K562 (cell line): Measurements from ENCODE around the gene AZU1. TPM values are rescaled to one million over a fixed set of nuclear protein-coding genes. Genes with fewer than 3 reads are reported as not detected.

Experiments used
- CCAR2 ChIP-seq: fragments of 200-400 bp; formaldehyde crosslinking; IDR thresholded peaks from 2 replicates; pipeline ENCODE4 v1.6.1; 2017; ENCODE audit warnings: mild to moderate bottlenecking, low read depth, low read length
- FOXJ3 ChIP-seq: sonication (generic); formaldehyde crosslinking; IDR thresholded peaks from 2 replicates; pipeline ENCODE4 v1.4.0; 2020; ENCODE audit warnings: mild to moderate bottlenecking, missing genetic modification reagents
- HMG20B ChIP-seq: fragments of 250-450 bp; sonication (Bioruptor Pico); IDR thresholded peaks from 2 replicates; pipeline ENCODE4 v1.5.0; 2021; ENCODE audit warnings: mild to moderate bottlenecking
- ILK ChIP-seq: fragments of 450-650 bp; IDR thresholded peaks from 2 replicates; pipeline ENCODE4 v1.6.1; 2016; ENCODE audit warnings: missing genetic modification characterization, low read depth, mild to moderate bottlenecking, missing compliant biosample characterization, moderate library complexity, borderline replicate concordance
- NR2C2 ChIP-seq, 2 experiments: fragments of 200-800 bp in 1 of 2; sonication (Bioruptor generic) in 1 of 2; sonication (generic) in 1 of 2; formaldehyde crosslinking in 1 of 2; IDR thresholded peaks; 2 replicates each; pipeline versions ENCODE4 v1.6.1 to v1.8.0; 2016 to 2022; ENCODE audit warnings: mild to moderate bottlenecking in 1 of 2, missing compliant biosample characterization in 1 of 2, missing genetic modification characterization in 1 of 2, missing genetic modification reagents in 1 of 2
- PTRF ChIP-seq: fragments of 450-650 bp; IDR thresholded peaks from 2 replicates; pipeline ENCODE4 v1.6.1; 2016; ENCODE audit warnings: mild to moderate bottlenecking, missing genetic modification characterization, missing compliant biosample characterization
- TBP ChIP-seq: optimal IDR thresholded peaks from 2 replicates; pipeline ENCODE3; 2011; ENCODE audit warnings: low read depth, low read length, improper control_type of control experiment
- ZNF584 ChIP-seq: fragments of 200-800 bp; sonication (Bioruptor generic); IDR thresholded peaks from 2 replicates; pipeline ENCODE4 v1.6.1; 2016; ENCODE audit warnings: low read depth, mild to moderate bottlenecking, missing genetic modification characterization, missing compliant biosample characterization
- polyA plus RNA-seq, 8 experiments: library from polyadenylated mRNA; depleted of rRNA in 4 of 8; stranded (reverse) in 5 of 8; unstranded in 3 of 8; fragments of >200 nt; fragmentation: Nextera tagmentation in 2 of 8; fragmentation: Illumina TruSeq in 1 of 8; extraction: Ambion mirVana in 2 of 8; extraction: Trizol in 1 of 8; gene quantifications; 2 replicates each; pipeline versions ENCODE4 v1.2.1 to v1.2.3, GENCODE V29; 2011 to 2014; ENCODE audit warnings: inconsistent platforms in 1 of 8, missing spikeins in 1 of 8
- total RNA-seq, 7 experiments: library from RNA; depleted of rRNA in 6 of 7; stranded (reverse); fragments of >200 nt in 6 of 7; fragmentation: Illumina TruSeq in 2 of 7; extraction: Trizol in 2 of 7; gene quantifications; 2 replicates each; pipeline versions ENCODE4 v1.2.1 to v1.2.3, GENCODE V29; 2011 to 2021; ENCODE audit warnings: low replicate concordance in 1 of 7
- TF ChIP-seq, protein P1 (sequence below): conservative IDR thresholded peaks from 2 replicates; pipeline ENCODE4 v1.6.1; 2011; ENCODE audit warnings: low read depth, mild to moderate bottlenecking, low read length; ENCODE audit not compliant: control insufficient read depth
- TF ChIP-seq, protein P2 (sequence below): sonication (generic); formaldehyde crosslinking; IDR thresholded peaks from 2 replicates; pipeline ENCODE4 v1.8.1; 2023; ENCODE audit warnings: missing genetic modification reagents, mild to moderate bottlenecking, borderline replicate concordance
- TF ChIP-seq, protein P3 (sequence below): sonication (generic); formaldehyde crosslinking; IDR thresholded peaks from 2 replicates; pipeline ENCODE4 v1.8.1; 2023; ENCODE audit warnings: mild to moderate bottlenecking, missing genetic modification reagents, moderate library complexity
- TF ChIP-seq, protein P4 (sequence below): sonication (generic); formaldehyde crosslinking; IDR thresholded peaks from 2 replicates; pipeline ENCODE4 v1.5.0; 2020; ENCODE audit warnings: missing genetic modification reagents
- TF ChIP-seq, protein P5 (sequence below), 3 experiments: IDR thresholded peaks in 2 of 3; conservative IDR thresholded peaks in 1 of 3; 2 replicates each; pipeline ENCODE4 v1.5.1; 2011 to 2012; ENCODE audit warnings: low read length in 3 of 3, mild to moderate bottlenecking in 3 of 3, control low read depth in 2 of 3, improper control_type of control experiment in 1 of 3, inconsistent platforms in 1 of 3, low read depth in 1 of 3, mixed read lengths in 1 of 3, moderate library complexity in 1 of 3; ENCODE audit not compliant: insufficient read depth in 2 of 3
- TF ChIP-seq, protein P6 (sequence below), 2 experiments: IDR thresholded peaks; 2 replicates each; pipeline ENCODE4 v1.6.1; 2011; ENCODE audit warnings: borderline replicate concordance in 1 of 2, control low read depth in 1 of 2, low read depth in 1 of 2, low read length in 1 of 2, mild to moderate bottlenecking in 1 of 2, mixed read lengths in 1 of 2, moderate library complexity in 1 of 2; ENCODE audit not compliant: insufficient read depth in 1 of 2, insufficient read length in 1 of 2, poor library complexity in 1 of 2, severe bottlenecking in 1 of 2; ENCODE audit errors: extremely low read depth in 1 of 2

AZU1 gene
- total and polyA plus RNA-seq, 9 of the 15 experiments (the other 6 are each of a cell fraction or from before 2014, with no cell fraction given): 0.29 to 1.9 (median 0.59) TPM; not detected in 3

DNA sequence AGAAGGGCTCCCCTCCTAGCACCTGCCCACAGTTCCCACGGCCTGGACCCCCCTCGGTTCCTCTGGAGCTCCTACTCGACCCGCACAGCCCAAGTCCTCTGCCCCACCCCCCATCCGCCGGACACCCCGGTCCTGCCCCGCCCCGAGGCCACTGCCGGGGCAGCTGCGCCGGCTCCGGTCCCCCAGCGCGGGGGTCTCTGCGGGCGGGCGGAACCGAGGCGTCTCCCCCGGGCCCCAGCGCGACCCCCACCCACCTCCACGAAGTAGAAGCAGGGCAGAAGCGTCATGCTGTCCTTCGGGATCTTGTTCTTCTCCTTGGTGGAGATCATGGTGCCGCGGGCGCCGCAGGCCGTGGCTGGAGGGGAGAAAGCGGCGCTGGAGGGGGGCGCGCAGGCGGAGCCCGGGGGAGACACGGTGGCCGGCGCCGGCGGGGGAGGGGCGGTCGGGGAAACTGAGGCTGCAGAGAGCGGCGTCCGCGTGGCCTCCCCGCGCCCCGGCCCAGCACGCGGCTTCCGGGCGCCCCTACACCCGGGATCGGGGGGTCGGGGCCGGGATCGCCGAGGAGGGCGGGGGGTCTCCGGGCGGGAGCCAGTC, 6.3 kb upstream of the AZU1 start (continued):
- TF ChIP-seq, protein P1, sequence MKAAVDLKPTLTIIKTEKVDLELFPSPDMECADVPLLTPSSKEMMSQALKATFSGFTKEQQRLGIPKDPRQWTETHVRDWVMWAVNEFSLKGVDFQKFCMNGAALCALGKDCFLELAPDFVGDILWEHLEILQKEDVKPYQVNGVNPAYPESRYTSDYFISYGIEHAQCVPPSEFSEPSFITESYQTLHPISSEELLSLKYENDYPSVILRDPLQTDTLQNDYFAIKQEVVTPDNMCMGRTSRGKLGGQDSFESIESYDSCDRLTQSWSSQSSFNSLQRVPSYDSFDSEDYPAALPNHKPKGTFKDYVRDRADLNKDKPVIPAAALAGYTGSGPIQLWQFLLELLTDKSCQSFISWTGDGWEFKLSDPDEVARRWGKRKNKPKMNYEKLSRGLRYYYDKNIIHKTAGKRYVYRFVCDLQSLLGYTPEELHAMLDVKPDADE: no peak
- TF ChIP-seq, protein P2, sequence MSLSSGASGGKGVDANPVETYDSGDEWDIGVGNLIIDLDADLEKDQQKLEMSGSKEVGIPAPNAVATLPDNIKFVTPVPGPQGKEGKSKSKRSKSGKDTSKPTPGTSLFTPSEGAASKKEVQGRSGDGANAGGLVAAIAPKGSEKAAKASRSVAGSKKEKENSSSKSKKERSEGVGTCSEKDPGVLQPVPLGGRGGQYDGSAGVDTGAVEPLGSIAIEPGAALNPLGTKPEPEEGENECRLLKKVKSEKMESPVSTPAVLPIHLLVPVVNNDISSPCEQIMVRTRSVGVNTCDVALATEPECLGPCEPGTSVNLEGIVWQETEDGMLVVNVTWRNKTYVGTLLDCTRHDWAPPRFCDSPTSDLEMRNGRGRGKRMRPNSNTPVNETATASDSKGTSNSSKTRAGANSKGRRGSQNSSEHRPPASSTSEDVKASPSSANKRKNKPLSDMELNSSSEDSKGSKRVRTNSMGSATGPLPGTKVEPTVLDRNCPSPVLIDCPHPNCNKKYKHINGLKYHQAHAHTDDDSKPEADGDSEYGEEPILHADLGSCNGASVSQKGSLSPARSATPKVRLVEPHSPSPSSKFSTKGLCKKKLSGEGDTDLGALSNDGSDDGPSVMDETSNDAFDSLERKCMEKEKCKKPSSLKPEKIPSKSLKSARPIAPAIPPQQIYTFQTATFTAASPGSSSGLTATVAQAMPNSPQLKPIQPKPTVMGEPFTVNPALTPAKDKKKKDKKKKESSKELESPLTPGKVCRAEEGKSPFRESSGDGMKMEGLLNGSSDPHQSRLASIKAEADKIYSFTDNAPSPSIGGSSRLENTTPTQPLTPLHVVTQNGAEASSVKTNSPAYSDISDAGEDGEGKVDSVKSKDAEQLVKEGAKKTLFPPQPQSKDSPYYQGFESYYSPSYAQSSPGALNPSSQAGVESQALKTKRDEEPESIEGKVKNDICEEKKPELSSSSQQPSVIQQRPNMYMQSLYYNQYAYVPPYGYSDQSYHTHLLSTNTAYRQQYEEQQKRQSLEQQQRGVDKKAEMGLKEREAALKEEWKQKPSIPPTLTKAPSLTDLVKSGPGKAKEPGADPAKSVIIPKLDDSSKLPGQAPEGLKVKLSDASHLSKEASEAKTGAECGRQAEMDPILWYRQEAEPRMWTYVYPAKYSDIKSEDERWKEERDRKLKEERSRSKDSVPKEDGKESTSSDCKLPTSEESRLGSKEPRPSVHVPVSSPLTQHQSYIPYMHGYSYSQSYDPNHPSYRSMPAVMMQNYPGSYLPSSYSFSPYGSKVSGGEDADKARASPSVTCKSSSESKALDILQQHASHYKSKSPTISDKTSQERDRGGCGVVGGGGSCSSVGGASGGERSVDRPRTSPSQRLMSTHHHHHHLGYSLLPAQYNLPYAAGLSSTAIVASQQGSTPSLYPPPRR (CRISPR knock-in tag): no peak
- TF ChIP-seq, protein P3, sequence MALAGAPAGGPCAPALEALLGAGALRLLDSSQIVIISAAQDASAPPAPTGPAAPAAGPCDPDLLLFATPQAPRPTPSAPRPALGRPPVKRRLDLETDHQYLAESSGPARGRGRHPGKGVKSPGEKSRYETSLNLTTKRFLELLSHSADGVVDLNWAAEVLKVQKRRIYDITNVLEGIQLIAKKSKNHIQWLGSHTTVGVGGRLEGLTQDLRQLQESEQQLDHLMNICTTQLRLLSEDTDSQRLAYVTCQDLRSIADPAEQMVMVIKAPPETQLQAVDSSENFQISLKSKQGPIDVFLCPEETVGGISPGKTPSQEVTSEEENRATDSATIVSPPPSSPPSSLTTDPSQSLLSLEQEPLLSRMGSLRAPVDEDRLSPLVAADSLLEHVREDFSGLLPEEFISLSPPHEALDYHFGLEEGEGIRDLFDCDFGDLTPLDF (CRISPR knock-in tag): no peak
- TF ChIP-seq PTRF (tag): no peak
- no peak for TF ChIP-seq ZNF584 (CRISPR knock-in tag)
- TF ChIP-seq NR2C2 (CRISPR knock-in tag; IDR thresholded peaks at IDR 0.05): no peak
- TF ChIP-seq NR2C2 (tag; IDR thresholded peaks at IDR 0.05): no peak
- TF ChIP-seq, protein P4, sequence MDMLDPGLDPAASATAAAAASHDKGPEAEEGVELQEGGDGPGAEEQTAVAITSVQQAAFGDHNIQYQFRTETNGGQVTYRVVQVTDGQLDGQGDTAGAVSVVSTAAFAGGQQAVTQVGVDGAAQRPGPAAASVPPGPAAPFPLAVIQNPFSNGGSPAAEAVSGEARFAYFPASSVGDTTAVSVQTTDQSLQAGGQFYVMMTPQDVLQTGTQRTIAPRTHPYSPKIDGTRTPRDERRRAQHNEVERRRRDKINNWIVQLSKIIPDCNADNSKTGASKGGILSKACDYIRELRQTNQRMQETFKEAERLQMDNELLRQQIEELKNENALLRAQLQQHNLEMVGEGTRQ (CRISPR knock-in tag): no peak
- TF ChIP-seq, protein P5, sequence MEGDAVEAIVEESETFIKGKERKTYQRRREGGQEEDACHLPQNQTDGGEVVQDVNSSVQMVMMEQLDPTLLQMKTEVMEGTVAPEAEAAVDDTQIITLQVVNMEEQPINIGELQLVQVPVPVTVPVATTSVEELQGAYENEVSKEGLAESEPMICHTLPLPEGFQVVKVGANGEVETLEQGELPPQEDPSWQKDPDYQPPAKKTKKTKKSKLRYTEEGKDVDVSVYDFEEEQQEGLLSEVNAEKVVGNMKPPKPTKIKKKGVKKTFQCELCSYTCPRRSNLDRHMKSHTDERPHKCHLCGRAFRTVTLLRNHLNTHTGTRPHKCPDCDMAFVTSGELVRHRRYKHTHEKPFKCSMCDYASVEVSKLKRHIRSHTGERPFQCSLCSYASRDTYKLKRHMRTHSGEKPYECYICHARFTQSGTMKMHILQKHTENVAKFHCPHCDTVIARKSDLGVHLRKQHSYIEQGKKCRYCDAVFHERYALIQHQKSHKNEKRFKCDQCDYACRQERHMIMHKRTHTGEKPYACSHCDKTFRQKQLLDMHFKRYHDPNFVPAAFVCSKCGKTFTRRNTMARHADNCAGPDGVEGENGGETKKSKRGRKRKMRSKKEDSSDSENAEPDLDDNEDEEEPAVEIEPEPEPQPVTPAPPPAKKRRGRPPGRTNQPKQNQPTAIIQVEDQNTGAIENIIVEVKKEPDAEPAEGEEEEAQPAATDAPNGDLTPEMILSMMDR (IDR thresholded peaks at IDR 0.05 in 2 of 3, conservative IDR thresholded peaks at IDR 0.05 in 1 of 3; ENCODE audit: insufficient read depth in 2 of 3, low read depth in 1 of 3, low read length in 3 of 3): no peak
- no peak for TF ChIP-seq FOXJ3 (CRISPR knock-in tag)
- no peak for TF ChIP-seq CCAR2
- TF ChIP-seq ILK: no peak
- TF ChIP-seq, protein P6, sequence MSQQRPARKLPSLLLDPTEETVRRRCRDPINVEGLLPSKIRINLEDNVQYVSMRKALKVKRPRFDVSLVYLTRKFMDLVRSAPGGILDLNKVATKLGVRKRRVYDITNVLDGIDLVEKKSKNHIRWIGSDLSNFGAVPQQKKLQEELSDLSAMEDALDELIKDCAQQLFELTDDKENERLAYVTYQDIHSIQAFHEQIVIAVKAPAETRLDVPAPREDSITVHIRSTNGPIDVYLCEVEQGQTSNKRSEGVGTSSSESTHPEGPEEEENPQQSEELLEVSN (IDR thresholded peaks at IDR 0.05; ENCODE audit: borderline replicate concordance in 1 of 2, extremely low read depth in 1 of 2, insufficient read depth in 1 of 2, insufficient read length in 1 of 2, low read depth in 1 of 2, low read length in 1 of 2, poor library complexity in 1 of 2, severe bottlenecking in 1 of 2): peak in 1 of 2 experiments; percentile 50
- peak; percentile 15 for TF ChIP-seq TBP
- TF ChIP-seq HMG20B: no peak
